Chondrocyte (in vitro differentiated cells): ENCODE data around the gene KAT8. TPM values are rescaled to one million over a fixed set of nuclear protein-coding genes. Genes with fewer than 3 reads are reported as not detected.
"Not testable (repeated sequence)": the region's sequence is repeated elsewhere in the genome, so short reads cannot be mapped to it uniquely, and the experiment has no call there.

Experiments
- DNase-seq: peaks from one replicate; pipeline ENCODE4 v3.0.0; 2021; ENCODE audit warnings: mixed read lengths, low spot score
- H3K27ac Mint-ChIP-seq: one replicate; pipeline ENCODE4 v1.8.0; 2021; ENCODE audit warnings: mild to moderate bottlenecking, moderate library complexity, mixed read lengths; ENCODE audit not compliant: unreplicated experiment
- H3K27me3 Mint-ChIP-seq: 2 replicates; pipeline ENCODE4 v1.8.0; 2021; ENCODE audit warnings: low read depth, mixed read lengths
- H3K36me3 Mint-ChIP-seq: 2 replicates; pipeline ENCODE4 v1.8.0; 2021; ENCODE audit warnings: low read depth, mixed read lengths
- H3K4me1 Mint-ChIP-seq: 2 replicates; pipeline ENCODE4 v1.8.0; 2021; ENCODE audit warnings: low read depth, mild to moderate bottlenecking, mixed read lengths
- H3K4me3 Mint-ChIP-seq: one replicate; pipeline ENCODE4 v1.8.0; 2021; ENCODE audit warnings: mild to moderate bottlenecking, moderate library complexity, mixed read lengths; ENCODE audit not compliant: unreplicated experiment
- H3K9me3 Mint-ChIP-seq: 2 replicates; pipeline ENCODE4 v1.8.0; 2021; ENCODE audit warnings: low read depth, mixed read lengths
- CTCF ChIP-seq: fragments of 200-600 bp; sonication (generic); IDR thresholded peaks from 2 replicates; pipeline ENCODE4 v1.5.0; 2021; ENCODE audit warnings: antibody characterized with exemption, mild to moderate bottlenecking, moderate library complexity
- total RNA-seq: library from RNA; stranded (reverse); gene quantifications from 3 replicates; pipeline ENCODE4 v1.2.1, GENCODE V29; 2021

Gene KAT8
- total RNA-seq, 1 donor from 2014 or later: 34.7 TPM

DNA sequence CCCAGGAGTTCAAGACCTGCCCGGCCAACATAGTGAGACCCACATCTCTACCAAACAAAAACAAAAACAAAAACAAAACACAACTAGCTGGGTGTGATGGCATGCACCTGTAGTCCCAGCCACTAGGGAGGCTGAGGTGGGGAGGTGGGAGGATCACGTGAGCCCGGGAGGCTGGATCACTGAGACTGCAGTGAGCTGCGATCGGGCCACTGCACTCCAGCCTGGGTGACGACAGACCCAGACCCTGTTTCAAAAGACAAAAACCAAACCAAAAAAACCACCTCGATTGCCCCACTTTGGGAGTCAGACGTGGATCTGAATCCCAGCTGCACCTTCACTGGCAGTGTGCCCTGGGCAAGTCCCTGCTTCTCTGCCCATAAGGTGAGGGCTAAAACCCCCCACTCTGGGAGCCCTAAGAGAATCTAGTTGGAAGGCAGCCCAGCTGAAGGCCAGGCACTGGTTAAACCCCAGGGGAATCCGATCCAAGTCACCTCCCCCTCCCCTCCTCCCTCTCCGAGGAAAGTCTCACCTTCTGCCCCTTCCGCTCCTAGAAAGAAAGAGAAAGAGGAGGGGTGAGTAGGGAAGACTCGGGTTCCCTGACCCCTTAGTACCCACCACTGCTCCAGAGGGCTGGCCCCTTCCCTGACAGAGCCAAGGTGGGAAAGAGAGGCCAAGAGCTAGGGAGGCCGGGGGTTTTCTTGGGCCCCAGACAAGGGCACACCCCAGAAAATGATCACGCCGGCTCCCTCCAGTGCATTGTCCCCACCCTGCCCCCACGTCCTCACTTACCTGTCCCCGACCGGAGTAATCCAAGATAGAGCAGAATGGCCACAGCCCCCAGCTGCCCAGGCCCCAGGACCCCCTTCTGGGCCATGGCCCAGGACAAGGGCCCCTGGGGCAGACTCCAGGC is 17.4 kb downstream of the KAT8 start:
- H3K27ac Mint-ChIP-seq: no peak overlapping the region
- H3K27me3 Mint-ChIP-seq: no peaks in the 10 kb centered on the region
- DNase-seq: no peak
- peaks cover 10% of the 10 kb centered on the region for H3K4me1 Mint-ChIP-seq
- TF ChIP-seq CTCF: no peak
- H3K9me3 Mint-ChIP-seq: no peaks in the 10 kb centered on the region
- H3K4me3 Mint-ChIP-seq: no peak overlapping the region
- H3K36me3 Mint-ChIP-seq: peaks cover 2% of the 10 kb centered on the region

DNA sequence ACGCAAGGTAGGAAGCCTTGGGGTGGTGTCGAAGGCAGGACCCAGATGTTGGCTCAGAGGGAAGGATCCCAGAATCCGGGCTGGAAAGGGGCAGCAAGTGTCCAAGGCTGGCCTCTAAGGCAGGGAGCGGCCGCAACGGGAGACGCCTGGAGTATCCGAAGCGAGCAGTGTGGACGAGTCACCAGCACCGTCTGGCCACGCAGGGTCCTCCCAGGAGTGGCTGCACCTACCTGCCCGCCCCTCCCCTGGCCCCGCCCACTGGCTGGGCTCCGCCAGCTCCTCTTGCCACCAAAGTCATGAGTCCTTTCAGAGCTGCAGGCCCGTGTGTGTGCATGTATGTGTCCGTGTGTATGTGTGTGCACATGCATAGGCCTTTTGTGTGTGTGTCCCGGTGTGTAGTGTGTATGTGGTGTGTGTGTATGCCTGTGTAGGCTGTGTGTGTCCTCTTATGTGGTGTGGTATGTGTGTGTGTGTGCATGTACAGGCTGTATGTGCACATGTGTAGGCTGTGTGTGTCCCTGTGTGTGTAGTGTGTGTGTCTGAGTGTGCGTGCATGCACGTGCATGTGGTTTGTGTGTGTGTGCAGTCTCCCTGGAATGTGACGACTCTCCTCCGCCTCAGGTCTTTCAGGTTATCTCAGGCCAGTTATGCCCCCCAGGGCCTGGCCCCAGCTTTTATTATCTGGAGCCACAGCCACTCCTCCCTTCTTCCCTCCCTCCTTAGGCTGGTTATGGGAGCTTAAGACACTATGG is 18.2 kb downstream of the KAT8 start, which contains the start of gene PRSS8:
TSS of gene PRSS8 (minus strand) at position 193 of the 752 bp plus-strand sequence. CDS start 229 bp downstream, outside the sequence.
- Mint-ChIP-seq H3K27ac (no peak within 1 kb of the TSS), H3K4me1 (peaks cover 12% of the 10 kb centered on the region), H3K36me3 (peaks cover 2% of the 10 kb centered on the region), H3K4me3 (no peak within 1 kb of the TSS), H3K9me3 (no peaks in the 10 kb centered on the region), H3K27me3 (no peaks in the 10 kb centered on the region)
- DNase-seq: no peak
- no peak for TF ChIP-seq CTCF

- DNase-seq: no peak
- Mint-ChIP-seq H3K36me3 (peaks cover under 1% of the 10 kb centered on the region), H3K9me3 (no peaks in the 10 kb centered on the region), H3K4me3 (no peak overlapping the region), H3K27me3 (no peaks in the 10 kb centered on the region), H3K4me1 (peaks cover 17% of the 10 kb centered on the region), H3K27ac (no peak overlapping the region)
- no peak for TF ChIP-seq CTCF
Measured at GRCh38 chr16:31136287-31136662, 18.8 kb downstream of the KAT8 start.

DNA sequence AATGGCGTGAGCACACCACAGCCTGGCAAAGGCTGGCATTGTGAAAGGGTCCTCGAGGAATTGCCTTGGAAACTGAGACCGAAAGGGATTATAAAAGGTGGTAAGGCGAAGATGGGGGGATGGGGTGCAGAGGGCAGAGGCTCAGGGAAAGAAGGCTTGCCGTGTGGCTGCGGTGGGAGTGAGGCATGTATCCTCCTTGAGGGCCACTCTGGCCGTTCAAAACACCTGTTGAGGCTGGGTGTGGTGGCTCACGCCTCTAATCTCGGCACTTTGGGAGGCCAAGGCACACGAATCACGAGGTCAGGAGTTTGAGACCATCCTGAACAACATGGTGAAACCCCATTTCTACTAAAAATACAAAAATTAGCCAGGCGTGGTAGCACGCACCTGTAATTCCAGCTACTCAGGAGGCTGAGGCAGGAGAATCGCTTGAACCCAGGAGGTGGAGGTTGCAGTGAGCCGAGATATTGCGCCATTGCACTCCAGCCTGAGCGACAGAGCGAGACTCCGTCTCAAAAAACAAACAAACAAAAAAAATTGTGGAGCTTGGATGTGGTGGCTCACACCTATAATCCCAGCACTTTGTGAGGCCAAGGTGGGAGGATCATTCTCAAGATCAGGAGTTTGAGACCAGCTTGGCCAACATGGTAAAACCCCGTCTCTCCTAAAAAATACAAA is 19.5 kb downstream of the KAT8 start:
- H3K9me3 Mint-ChIP-seq, H3K27ac Mint-ChIP-seq, DNase-seq, H3K27me3 Mint-ChIP-seq, H3K36me3 Mint-ChIP-seq, H3K4me3 Mint-ChIP-seq: not testable (repeated sequence)
- H3K4me1 Mint-ChIP-seq: peaks cover 24% of the 10 kb centered on the region

DNA sequence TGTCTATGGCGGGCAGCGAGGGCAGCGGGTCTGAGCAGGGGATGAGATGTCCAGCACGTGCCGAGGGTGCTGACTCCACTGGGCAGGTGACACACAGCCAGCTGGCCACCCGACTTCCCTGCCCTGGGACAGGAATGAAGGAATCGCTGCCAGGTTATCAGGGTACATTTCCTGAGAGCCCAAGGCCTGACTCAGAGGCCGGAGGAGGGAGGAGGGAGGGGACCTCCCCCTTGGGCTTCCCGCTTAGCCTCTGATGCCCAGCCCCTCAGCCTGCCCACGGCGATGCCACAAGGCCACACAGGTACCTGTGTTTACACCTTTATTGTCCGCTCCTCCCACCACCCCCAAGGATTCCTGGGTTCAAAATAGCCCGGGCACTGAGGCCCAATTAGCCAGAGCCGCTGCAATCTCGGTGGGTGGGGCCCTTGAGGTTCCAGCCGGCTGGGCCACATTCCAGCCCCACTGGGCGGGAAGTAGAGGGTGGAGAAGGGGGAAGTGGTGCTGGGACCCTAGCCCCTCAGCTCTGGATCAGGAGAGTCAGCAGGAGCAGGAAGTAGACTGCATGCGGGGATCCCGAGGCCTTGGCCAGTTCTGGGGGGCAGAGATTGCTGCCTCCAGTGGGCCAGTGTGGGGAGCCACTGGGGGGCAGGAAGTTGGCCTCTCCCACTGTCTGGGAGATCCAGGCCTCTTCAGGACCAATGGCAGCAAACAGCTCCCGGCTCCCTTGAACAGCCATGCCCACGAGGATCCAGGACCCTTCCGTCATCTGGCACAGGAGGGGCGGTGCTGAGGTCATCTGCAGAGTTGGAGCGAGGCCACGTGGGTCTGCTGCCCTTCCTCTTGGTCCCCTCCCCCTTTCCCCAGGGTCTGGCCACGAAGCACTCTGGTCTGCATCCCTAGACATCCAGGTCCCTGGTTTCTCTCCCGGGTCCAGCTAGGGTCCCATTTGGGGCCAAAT is 21.4 kb downstream of the KAT8 start:
- H3K27ac Mint-ChIP-seq: no peak overlapping the region
- no peaks in the 10 kb centered on the region for H3K36me3 Mint-ChIP-seq

GRCh38 chr16:31141071-31141469 is 23.6 kb downstream of the KAT8 start:
- H3K36me3 Mint-ChIP-seq, H3K9me3 Mint-ChIP-seq, H3K27me3 Mint-ChIP-seq, H3K4me3 Mint-ChIP-seq, DNase-seq: not testable (repeated sequence)
- Mint-ChIP-seq H3K27ac (peak overlapping the region; percentile 92), H3K4me1 (peaks cover 23% of the 10 kb centered on the region)

More for the DNA sequence above, 21.4 kb downstream of the KAT8 start:
- H3K27me3 Mint-ChIP-seq: no peaks in the 10 kb centered on the region
- no peak for DNase-seq
- no peaks in the 10 kb centered on the region for H3K9me3 Mint-ChIP-seq
- TF ChIP-seq CTCF: no peak
- no peak overlapping the region for H3K4me3 Mint-ChIP-seq
- peaks cover 26% of the 10 kb centered on the region for H3K4me1 Mint-ChIP-seq
